ENCODE measurements around the gene STMN3. TPM values are rescaled to one million over a fixed set of nuclear protein-coding genes. Genes with fewer than 3 reads are reported as not detected.
A peak's percentile ranks its signal among the peaks of the same experiment; 100 is the strongest.

STMN3 gene
- 10 to 100 TPM in 2 of 4 donors, 1 to 10 TPM in 2; 7.6 to 17.4 (median 12.0) TPM for total RNA-seq

GRCh38 chr20:63653041-63653973, at the start of gene STMN3:
TSS of gene STMN3 (minus strand) at chr20:63653424. CDS start at chr20:63653345, 79 bp downstream.
- ATAC-seq (ENCODE audit: low FRiP score) = peak; percentile 67
- peak; percentile 62 for DNase-seq (ENCODE audit: low spot score)
- TF ChIP-seq CTCF (IDR thresholded peaks at IDR 0.05) = no peak

- no peak for ATAC-seq (ENCODE audit: low FRiP score)
- TF ChIP-seq CTCF (IDR thresholded peaks at IDR 0.05) = no peak
- DNase-seq (ENCODE audit: low spot score) = peak; percentile 15
Observed at GRCh38 chr20:63702036-63702665, 48.9 kb upstream of the STMN3 start.

GRCh38 chr20:63701329-63702035, 48.3 kb upstream of the STMN3 start:
- ATAC-seq (ENCODE audit: low FRiP score) (no peak), DNase-seq (ENCODE audit: low spot score) (peak; percentile 7)
- TF ChIP-seq CTCF (IDR thresholded peaks at IDR 0.05) = no peak

GRCh38 chr20:63701051-63701328, 47.8 kb upstream of the STMN3 start:
- TF ChIP-seq CTCF (IDR thresholded peaks at IDR 0.05) = no peak
- DNase-seq (ENCODE audit: low spot score) = no peak
- no peak for ATAC-seq (ENCODE audit: low FRiP score)

- TF ChIP-seq CTCF (IDR thresholded peaks at IDR 0.05) = no peak
- DNase-seq (ENCODE audit: low spot score) = peak; percentile 20
- ATAC-seq (ENCODE audit: low FRiP score) = no peak
Observed at GRCh38 chr20:63700199-63701050, 47.2 kb upstream of the STMN3 start.

- peak; percentile 22 for DNase-seq (ENCODE audit: low spot score)
- ATAC-seq (ENCODE audit: low FRiP score) = no peak
- no peak for TF ChIP-seq CTCF (IDR thresholded peaks at IDR 0.05)
Observed at GRCh38 chr20:63699466-63700198, 46.4 kb upstream of the STMN3 start.

Measured in omental fat pad (tissue), 4 donors.